Cardiac septum (tissue), 1 donor: ENCODE results near the gene IRAK1. TPM values are rescaled to one million over a fixed set of nuclear protein-coding genes. Genes with fewer than 3 reads are reported as not detected.
"Not testable (repeated sequence)": the region's sequence is repeated elsewhere in the genome, so short reads cannot be mapped to it uniquely, and the experiment has no call there.

Source experiments
- DNase-seq: peaks from one replicate; pipeline ENCODE4 v3.0.0-alpha.2; 2020; ENCODE audit warnings: low spot score
- intact Hi-C: fragments of 100-400 bp; cut with DNase I; formaldehyde crosslinking; loops from one replicate; pipeline ENCODE4 v1.14.0; 2022
- total RNA-seq: library from RNA; stranded (reverse); fragmentation: NEBNext Ultra II Directional; extraction: Animal tissue kit (Norgen Biotek cat#: 25700); gene quantifications from one replicate; pipeline ENCODE4 v1.2.1, GENCODE V29; 2021
- donor health status: DM: no; HTN: no; CAD: no.

Gene IRAK1
- total RNA-seq, 1 donor from 2014 or later, result 30.6 TPM

- no peak for DNase-seq
- intact Hi-C loops, result no loop called here
Measured at GRCh38 chrX:153981231-153981630, 38.5 kb downstream of the IRAK1 start.

GRCh38 chrX:153980394-153980793, 39.3 kb downstream of the IRAK1 start:
- intact Hi-C loops, DNase-seq: not testable (repeated sequence)

GRCh38 chrX:153974726-153975286, 44.9 kb downstream of the IRAK1 start:
- intact Hi-C loops, result loop anchor here (10.0 kb wide), 1 partner anchor 400 kb away; the partner anchor contains the start of genes EMD and FLNA

GRCh38 chrX:153974003-153974725, 45.5 kb downstream of the IRAK1 start:
- intact Hi-C loops, result loop anchor here (10.0 kb wide), 1 partner anchor 401 kb away; the partner anchor contains the start of genes EMD and FLNA
- DNase-seq, result no peak

More at GRCh38 chrX:153974726-153975286, 44.9 kb downstream of the IRAK1 start:
- DNase-seq, result no peak

- intact Hi-C loops, result loop anchor here (10.0 kb wide), 1 partner anchor 401 kb away; the partner anchor contains the start of genes EMD and FLNA
- no peak for DNase-seq
Measured at GRCh38 chrX:153973127-153974002, 46.3 kb downstream of the IRAK1 start.

- peak; percentile 95 for DNase-seq
- intact Hi-C loops, result loop anchor here (10.0 kb wide), 1 partner anchor 402 kb away; the partner anchor contains the start of genes EMD and FLNA
Measured at GRCh38 chrX:153972368-153973126, 47.2 kb downstream of the IRAK1 start, which contains the start of gene TMEM187. TSS of gene TMEM187 (plus strand) at chrX:153972754. CDS start at chrX:153982063, 9,309 bp downstream.

GRCh38 chrX:153971450-153972367, 48.0 kb downstream of the IRAK1 start, which contains the start of gene HCFC1:
TSS of gene HCFC1 (minus strand) at chrX:153971818. CDS start at chrX:153970840, 978 bp downstream.
- DNase-seq, result peak; percentile 97
- intact Hi-C loops, result loop anchor here (2.0 to 10.0 kb wide), 2 partner anchors 37 to 403 kb away; partner anchors contain the start of genes EMD, FLNA and NAA10

GRCh38 chrX:153971124-153971449, 48.6 kb downstream of the IRAK1 start:
- peak; percentile 97 for DNase-seq
- intact Hi-C loops, result loop anchor here (2.0 to 10.0 kb wide), 2 partner anchors 36 to 404 kb away; partner anchors contain the start of genes EMD, FLNA and NAA10

- no peak for DNase-seq
- intact Hi-C loops, result loop anchor here (2.0 to 10.0 kb wide), 2 partner anchors 36 to 404 kb away; partner anchors contain the start of genes EMD, FLNA and NAA10
Measured at GRCh38 chrX:153970357-153971123, 49.2 kb downstream of the IRAK1 start.

- intact Hi-C loops, result loop anchor here (2.0 to 10.0 kb wide), 2 partner anchors 35 to 405 kb away; partner anchors contain the start of genes EMD, FLNA and NAA10
- no peak for DNase-seq
Measured at GRCh38 chrX:153969904-153970356, 49.8 kb downstream of the IRAK1 start.

- intact Hi-C loops, result no loop called here
Measured at GRCh38 chrX:153969125-153969903, 50.4 kb downstream of the IRAK1 start.

GRCh38 chrX:153968754-153969124, 51.0 kb downstream of the IRAK1 start:
- DNase-seq, result no peak
- intact Hi-C loops, result no loop called here

More at GRCh38 chrX:153969125-153969903, 50.4 kb downstream of the IRAK1 start:
- no peak for DNase-seq

- DNase-seq, result no peak
- intact Hi-C loops, result no loop called here
Measured at GRCh38 chrX:153968255-153968654, 51.4 kb downstream of the IRAK1 start.

GRCh38 chrX:153967536-153968224, 52.0 kb downstream of the IRAK1 start:
- intact Hi-C loops, result no loop called here
- no peak for DNase-seq

- no peak for DNase-seq
- intact Hi-C loops, result no loop called here
Measured at GRCh38 chrX:153966841-153967535, 52.7 kb downstream of the IRAK1 start.
